Hepatocyte (in vitro differentiated cells): ENCODE results near the gene TUBGCP3.

ENCODE experiments used
- CTCF ChIP-seq: fragments of 200-600 bp; sonication (generic); IDR thresholded peaks from 2 replicates; pipeline ENCODE4 v1.5.1; 2016; ENCODE audit warnings: antibody characterized with exemption, mild to moderate bottlenecking; ENCODE audit not compliant: poor library complexity
- EZH2 ChIP-seq: fragments of 200-600 bp; sonication (generic); IDR thresholded peaks from 2 replicates; pipeline ENCODE4 v1.6.1; 2016; ENCODE audit warnings: antibody characterized with exemption, mild to moderate bottlenecking, borderline replicate concordance
- EZH2phosphoT487 ChIP-seq: fragments of 200-600 bp; sonication (generic); IDR thresholded peaks from one replicate; pipeline ENCODE4 v1.6.1; 2018; ENCODE audit warnings: antibody characterized with exemption, mild to moderate bottlenecking, low read depth, moderate library complexity; ENCODE audit not compliant: unreplicated experiment, severe bottlenecking

- TF ChIP-seq EZH2 (no peak), CTCF (no peak), EZH2phosphoT487 (no peak)
Measured at GRCh38 chr13:112558696-112559418, 29.1 kb downstream of the TUBGCP3 start.
